PC-3 (cell line): Measurements from ENCODE around the gene CSTPP1. TPM values are rescaled to one million over a fixed set of nuclear protein-coding genes. Genes with fewer than 3 reads are reported as not detected.

Experiments used
- ATAC-seq: fragments of 200-7000 bp; cut with Tn5 transposase; 2 replicates; pipeline ENCODE4 v1.9.1; 2020; ENCODE audit warnings: mild to moderate bottlenecking, moderate library complexity
- BruUV-seq: library from RNA; stranded (reverse); fragments of 400-500 nt; replicated peaks from 2 replicates; lab custom pipeline; 2021; lab: Mats Ljungman, UMichigan
- CTCF ChIA-PET: fragments of 300-600 bp; sonication (Branson Sonifier 250); formaldehyde crosslinking; loops from one replicate; lab custom pipeline; 2022; ENCODE audit warnings: antibody characterized with exemption; lab: Charles Lee
- POLR2A ChIA-PET: fragments of 300-600 bp; sonication (Branson Sonifier 250); formaldehyde crosslinking; loops from one replicate; lab custom pipeline; 2022; ENCODE audit warnings: antibody characterized with exemption; ENCODE audit not compliant: unreplicated experiment; lab: Charles Lee
- DNase-seq: peaks from one replicate; pipeline ENCODE4 v3.0.0-alpha.2; 2015
- H2AFZ ChIP-seq: fragments of 300-600 bp; sonication (generic); 2 replicates; pipeline ENCODE4 v1.6.0; 2016; ENCODE audit warnings: antibody characterized with exemption, low read length
- H3F3A ChIP-seq: fragments of 300-600 bp; sonication (generic); one replicate; pipeline ENCODE4 v1.6.0; 2017; ENCODE audit warnings: antibody characterized with exemption, low read length, control low read depth, mild to moderate bottlenecking; ENCODE audit not compliant: unreplicated experiment
- H3K27ac ChIP-seq: fragments of 300-600 bp; sonication (generic); 2 replicates; pipeline ENCODE4 v1.5.1; 2016; ENCODE audit warnings: mild to moderate bottlenecking, low read length
- H3K27me3 ChIP-seq: fragments of 300-600 bp; sonication (generic); 2 replicates; pipeline ENCODE4 v1.6.1; 2016; ENCODE audit warnings: low read length, mixed read lengths
- H3K36me3 ChIP-seq: fragments of 300-600 bp; sonication (generic); 2 replicates; pipeline ENCODE4 v1.6.1; 2016; ENCODE audit warnings: low read depth, mixed run types, low read length, mixed read lengths
- H3K4me1 ChIP-seq: fragments of 300-600 bp; sonication (generic); 2 replicates; pipeline ENCODE4 v1.5.1; 2016; ENCODE audit warnings: low read length; ENCODE audit not compliant: insufficient read depth
- H3K4me2 ChIP-seq: fragments of 300-600 bp; sonication (generic); 2 replicates; pipeline ENCODE4 v1.6.0; 2016; ENCODE audit warnings: low read length
- H3K4me3 ChIP-seq: fragments of 300-600 bp; sonication (generic); 2 replicates; pipeline ENCODE4 v1.5.1; 2016; ENCODE audit warnings: mild to moderate bottlenecking, low read length, mixed read lengths
- H3K79me2 ChIP-seq: fragments of 300-600 bp; sonication (generic); 2 replicates; pipeline ENCODE4 v1.6.1; 2017; ENCODE audit warnings: low read length, mixed read lengths
- H3K9ac ChIP-seq: fragments of 300-600 bp; sonication (generic); 2 replicates; pipeline ENCODE4 v1.6.0; 2016; ENCODE audit warnings: mild to moderate bottlenecking, low read length
- H3K9me2 ChIP-seq: fragments of 300-600 bp; sonication (generic); replicated peaks from 2 replicates; pipeline ENCODE4 v1.6.1; 2016; ENCODE audit warnings: mixed run types, low read length, mixed read lengths
- H3K9me3 ChIP-seq: fragments of 300-600 bp; sonication (generic); 2 replicates; pipeline ENCODE4 v1.6.1; 2016; ENCODE audit warnings: low read length, mixed read lengths
- H4K20me1 ChIP-seq: fragments of 300-600 bp; sonication (generic); 2 replicates; pipeline ENCODE4 v1.6.1; 2016; ENCODE audit warnings: low read length, mixed read lengths
- CTCF ChIP-seq: fragments of 300-600 bp; sonication (generic); conservative IDR thresholded peaks from 2 replicates; pipeline ENCODE4 v1.5.1; 2017; ENCODE audit warnings: antibody characterized with exemption, low read depth, mild to moderate bottlenecking, low read length
- EZH2 ChIP-seq: fragments of 300-600 bp; sonication (generic); IDR thresholded peaks from one replicate; pipeline ENCODE4 v1.6.1; 2017; ENCODE audit warnings: antibody characterized with exemption, mild to moderate bottlenecking, low read length; ENCODE audit not compliant: unreplicated experiment
- EZH2phosphoT487 ChIP-seq: fragments of 300-600 bp; sonication (generic); IDR thresholded peaks from 2 replicates; pipeline ENCODE4 v1.6.1; 2018; ENCODE audit warnings: mild to moderate bottlenecking, antibody characterized with exemption, low read length, borderline replicate concordance
- intact Hi-C: fragments of 100-400 bp; cut with micrococcal nuclease; formaldehyde crosslinking; loops from 2 replicates; pipeline ENCODE4 v1.9.0; 2023
- total RNA-seq: library from RNA; depleted of rRNA; stranded (reverse); fragments of >200 nt; gene quantifications from 2 replicates; pipeline ENCODE4 v1.2.3, GENCODE V29; 2014

The CSTPP1 gene
- total RNA-seq, 1 experiment from 2014 or later = 21.7 TPM

- H2AFZ ChIP-seq = no peak overlapping the region
- ATAC-seq = peak; percentile 86
Measured at GRCh38 chr11:47152953-47153950, 216.7 kb downstream of the CSTPP1 start.

GRCh38 chr11:47154616-47155570 lies 218.3 kb downstream of the CSTPP1 start:
- Histone ChIP-seq H3K9me3 (no peaks in the 10 kb centered on the region), H2AFZ (no peak overlapping the region), H3K4me2 (no peak overlapping the region), H3K9ac (no peak overlapping the region), H3K27me3 (no peaks in the 10 kb centered on the region), H3K27ac (no peak overlapping the region), H4K20me1 (no peaks in the 10 kb centered on the region), H3K4me3 (no peak overlapping the region), H3K9me2 (no peaks in the 10 kb centered on the region), H3F3A (no peaks in the 10 kb centered on the region), H3K4me1 (no peaks in the 10 kb centered on the region), H3K36me3 (no peaks in the 10 kb centered on the region), H3K79me2 (no peaks in the 10 kb centered on the region)
- ChIA-PET CTCF (no interaction called here), POLR2A (interaction anchor here (0.6 kb wide), 1 partner anchor 152 kb away, joined by 4 read pairs; no protein-coding TSS in a partner anchor)
- DNase-seq = no peak
- no TSS peak for BruUV-seq
- ATAC-seq = no peak
- TF ChIP-seq CTCF (no peak), EZH2 (no peak), EZH2phosphoT487 (no peak)
- intact Hi-C loops = no loop called here

More at GRCh38 chr11:47152953-47153950, 216.7 kb downstream of the CSTPP1 start:
- no peaks in the 10 kb centered on the region for H3K9me3 ChIP-seq
- no peaks in the 10 kb centered on the region for H4K20me1 ChIP-seq
- no peaks in the 10 kb centered on the region for H3K9me2 ChIP-seq
- no peaks in the 10 kb centered on the region for H3K4me1 ChIP-seq
- no TSS peak for BruUV-seq
- H3F3A ChIP-seq = no peaks in the 10 kb centered on the region
- ChIA-PET POLR2A (no interaction called here), CTCF (interaction anchor here (0.5 to 1.2 kb wide), 8 partner anchors 188 to 263 kb away, joined by 3 to 5 read pairs (median 3); no protein-coding TSS in a partner anchor)
- no peaks in the 10 kb centered on the region for H3K36me3 ChIP-seq
- H3K79me2 ChIP-seq = no peaks in the 10 kb centered on the region
- no peak overlapping the region for H3K4me3 ChIP-seq
- H3K27me3 ChIP-seq = no peaks in the 10 kb centered on the region
- DNase-seq = peak; percentile 79
- intact Hi-C loops = loop anchor here (1.0 kb wide), 2 partner anchors 234 to 264 kb away; no protein-coding TSS in a partner anchor
- no peak overlapping the region for H3K9ac ChIP-seq
- no peak overlapping the region for H3K4me2 ChIP-seq
- H3K27ac ChIP-seq = no peak overlapping the region
- no peak for TF ChIP-seq EZH2phosphoT487
- TF ChIP-seq EZH2 = no peak
- peak; percentile 95 for TF ChIP-seq CTCF
